HL-60 (cell line): ENCODE results near the gene SOCS6.

Experiments used
- CTCF ChIP-seq: IDR thresholded peaks from one replicate; pipeline ENCODE4 v1.5.1; 2011; ENCODE audit warnings: low read length, control low read depth, inconsistent platforms; ENCODE audit not compliant: insufficient read depth
- GABPA ChIP-seq: IDR thresholded peaks from 2 replicates; pipeline ENCODE4 v1.6.1; 2012; ENCODE audit warnings: low read depth

- no peak for TF ChIP-seq GABPA
- TF ChIP-seq CTCF = no peak
These were observed 17.1 kb upstream of the SOCS6 start for GRCh38 chr18:70271742-70272141.
